ENCODE measurements around the gene SLC4A1AP. TPM values are rescaled to one million over a fixed set of nuclear protein-coding genes. Genes with fewer than 3 reads are reported as not detected.

The SLC4A1AP gene
- total and polyA plus RNA-seq, 9 of the 15 experiments (the other 6 are each of a cell fraction or from before 2014, with no cell fraction given) = 8.1 to 40.5 (median 35.3) TPM

DNA sequence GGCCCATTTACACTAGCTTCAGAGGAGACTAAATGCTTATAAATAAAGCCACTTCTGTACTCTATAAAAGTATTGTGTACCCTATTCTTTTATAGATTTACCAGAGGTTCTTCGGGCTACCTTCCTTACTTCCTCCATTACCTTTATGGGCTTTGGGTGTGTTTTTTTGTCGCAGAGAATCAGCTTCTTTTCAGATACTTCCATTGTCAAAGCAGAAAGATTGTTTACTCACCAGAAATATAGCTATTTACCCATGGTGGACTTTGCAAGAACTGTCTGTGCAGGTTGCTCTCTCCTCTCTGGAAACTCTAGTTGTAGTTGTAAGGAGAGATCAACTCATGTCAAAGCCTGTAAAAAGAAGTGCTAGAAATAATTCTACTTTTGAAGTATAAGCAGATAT lies 49.7 kb upstream of the SLC4A1AP start (continued):
- TF ChIP-seq RB1 (IDR thresholded peaks at IDR 0.05; ENCODE audit: low read depth) (no peak), SNIP1 (IDR thresholded peaks at IDR 0.05; ENCODE audit: low read depth) (no peak), KHSRP (IDR thresholded peaks at IDR 0.05) (no peak), ZFP36 (IDR thresholded peaks at IDR 0.05; ENCODE audit: low read depth, low read length, partially characterized antibody) (no peak)
- TF ChIP-seq, protein P1, sequence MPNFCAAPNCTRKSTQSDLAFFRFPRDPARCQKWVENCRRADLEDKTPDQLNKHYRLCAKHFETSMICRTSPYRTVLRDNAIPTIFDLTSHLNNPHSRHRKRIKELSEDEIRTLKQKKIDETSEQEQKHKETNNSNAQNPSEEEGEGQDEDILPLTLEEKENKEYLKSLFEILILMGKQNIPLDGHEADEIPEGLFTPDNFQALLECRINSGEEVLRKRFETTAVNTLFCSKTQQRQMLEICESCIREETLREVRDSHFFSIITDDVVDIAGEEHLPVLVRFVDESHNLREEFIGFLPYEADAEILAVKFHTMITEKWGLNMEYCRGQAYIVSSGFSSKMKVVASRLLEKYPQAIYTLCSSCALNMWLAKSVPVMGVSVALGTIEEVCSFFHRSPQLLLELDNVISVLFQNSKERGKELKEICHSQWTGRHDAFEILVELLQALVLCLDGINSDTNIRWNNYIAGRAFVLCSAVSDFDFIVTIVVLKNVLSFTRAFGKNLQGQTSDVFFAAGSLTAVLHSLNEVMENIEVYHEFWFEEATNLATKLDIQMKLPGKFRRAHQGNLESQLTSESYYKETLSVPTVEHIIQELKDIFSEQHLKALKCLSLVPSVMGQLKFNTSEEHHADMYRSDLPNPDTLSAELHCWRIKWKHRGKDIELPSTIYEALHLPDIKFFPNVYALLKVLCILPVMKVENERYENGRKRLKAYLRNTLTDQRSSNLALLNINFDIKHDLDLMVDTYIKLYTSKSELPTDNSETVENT (CRISPR knock-in tag; IDR thresholded peaks at IDR 0.05) = no peak
- TF ChIP-seq, protein P2, sequence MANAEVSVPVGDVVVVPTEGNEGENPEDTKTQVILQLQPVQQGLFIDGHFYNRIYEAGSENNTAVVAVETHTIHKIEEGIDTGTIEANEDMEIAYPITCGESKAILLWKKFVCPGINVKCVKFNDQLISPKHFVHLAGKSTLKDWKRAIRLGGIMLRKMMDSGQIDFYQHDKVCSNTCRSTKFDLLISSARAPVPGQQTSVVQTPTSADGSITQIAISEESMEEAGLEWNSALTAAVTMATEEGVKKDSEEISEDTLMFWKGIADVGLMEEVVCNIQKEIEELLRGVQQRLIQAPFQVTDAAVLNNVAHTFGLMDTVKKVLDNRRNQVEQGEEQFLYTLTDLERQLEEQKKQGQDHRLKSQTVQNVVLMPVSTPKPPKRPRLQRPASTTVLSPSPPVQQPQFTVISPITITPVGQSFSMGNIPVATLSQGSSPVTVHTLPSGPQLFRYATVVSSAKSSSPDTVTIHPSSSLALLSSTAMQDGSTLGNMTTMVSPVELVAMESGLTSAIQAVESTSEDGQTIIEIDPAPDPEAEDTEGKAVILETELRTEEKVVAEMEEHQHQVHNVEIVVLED (CRISPR knock-in tag; IDR thresholded peaks at IDR 0.05) = no peak

DNA sequence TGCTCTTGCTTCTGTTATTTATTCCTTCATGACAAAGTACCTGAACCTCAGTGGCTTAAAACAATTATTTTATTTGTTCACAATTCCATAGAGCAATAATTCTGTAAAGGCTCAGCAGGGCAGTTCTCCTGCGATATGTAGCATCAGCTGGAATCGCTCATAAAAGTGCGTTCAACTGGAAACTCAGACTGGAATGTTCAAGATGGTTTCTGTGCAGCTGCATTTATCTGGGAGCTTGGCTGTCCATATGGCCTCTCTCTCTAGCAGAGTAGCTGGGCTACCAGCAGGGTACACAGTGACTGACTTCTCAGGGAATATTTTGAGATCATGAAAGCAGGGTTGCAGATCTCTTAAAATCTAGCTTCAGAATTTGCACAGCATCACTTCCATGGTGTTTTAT lies 48.4 kb upstream of the SLC4A1AP start:
- no TSS peak for BruUV-seq (replicated peaks)
- no peaks in the 10 kb centered on the region for H4K20me1 ChIP-seq (replicated peaks; ENCODE audit: control insufficient read depth, insufficient read depth, low read length)
- FAIRE-seq (no peak), ATAC-seq (no peak), DNase-seq (ENCODE audit: extremely low read depth in 1 of 4, low spot score in 3 of 4) (no peak)
- no peaks in the 10 kb centered on the region for H3K9me1 ChIP-seq (ENCODE audit: control insufficient read depth, insufficient read depth, low read length)
- in situ Hi-C loops (cut with MboI) (no loop called here), intact Hi-C loops (cut with micrococcal nuclease) (no loop called here)
- no peak overlapping the region for H2AFZ ChIP-seq (ENCODE audit: low read depth, low read length)
- peaks cover 83% of the 10 kb centered on the region for H3K36me3 ChIP-seq (ENCODE audit: control insufficient read depth, insufficient read depth, low read length)
- CTCF ChIA-PET (ENCODE audit: low intra/inter-chr PET ratio) = no interaction called here
- no peaks in the 10 kb centered on the region for H3K9me3 ChIP-seq (replicated peaks; ENCODE audit: control insufficient read depth, insufficient read depth, low read depth, low read length)
- no peak for TF ChIP-seq NR1H2 (CRISPR knock-in tag; IDR thresholded peaks at IDR 0.05)
- TF ChIP-seq CSDE1 (IDR thresholded peaks at IDR 0.05) = no peak
- TF ChIP-seq ZBED1 (IDR thresholded peaks at IDR 0.05) = no peak
- TF ChIP-seq TGIF2 (CRISPR knock-in tag; IDR thresholded peaks at IDR 0.05) = no peak
- no peak for TF ChIP-seq BRF1 (IDR thresholded peaks at IDR 0.05; ENCODE audit: borderline replicate concordance, extremely low read depth, insufficient read length)
- no peak for TF ChIP-seq NR3C1 (CRISPR knock-in tag; IDR thresholded peaks at IDR 0.05)
- TF ChIP-seq ZNF644 (tag; IDR thresholded peaks at IDR 0.05; ENCODE audit: low read depth) = no peak
- no peak for TF ChIP-seq BDP1 (IDR thresholded peaks at IDR 0.05; ENCODE audit: insufficient read depth, insufficient read length)
- TF ChIP-seq, protein P3, sequence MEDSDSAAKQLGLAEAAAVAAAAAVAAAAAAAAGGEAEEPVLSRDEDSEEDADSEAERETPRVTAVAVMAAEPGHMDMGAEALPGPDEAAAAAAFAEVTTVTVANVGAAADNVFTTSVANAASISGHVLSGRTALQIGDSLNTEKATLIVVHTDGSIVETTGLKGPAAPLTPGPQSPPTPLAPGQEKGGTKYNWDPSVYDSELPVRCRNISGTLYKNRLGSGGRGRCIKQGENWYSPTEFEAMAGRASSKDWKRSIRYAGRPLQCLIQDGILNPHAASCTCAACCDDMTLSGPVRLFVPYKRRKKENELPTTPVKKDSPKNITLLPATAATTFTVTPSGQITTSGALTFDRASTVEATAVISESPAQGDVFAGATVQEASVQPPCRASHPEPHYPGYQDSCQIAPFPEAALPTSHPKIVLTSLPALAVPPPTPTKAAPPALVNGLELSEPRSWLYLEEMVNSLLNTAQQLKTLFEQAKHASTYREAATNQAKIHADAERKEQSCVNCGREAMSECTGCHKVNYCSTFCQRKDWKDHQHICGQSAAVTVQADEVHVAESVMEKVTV (CRISPR knock-in tag; IDR thresholded peaks at IDR 0.05) = no peak
- peaks cover 2% of the 10 kb centered on the region; the same call in 1 of the 3 replicates for H3K79me2 ChIP-seq (ENCODE audit: control insufficient read depth, insufficient read depth, low read length)
- POLR2A ChIA-PET = interaction anchor here (0.5 kb wide), 1 partner anchor 10 kb away, joined by 3 read pairs; no protein-coding TSS in a partner anchor
- H3K27me3 ChIP-seq (ENCODE audit: control insufficient read depth in 2 of 2, insufficient read depth in 2 of 2, low read length in 2 of 2) = no peaks in the 10 kb centered on the region
- H3K4me2 ChIP-seq (ENCODE audit: insufficient read depth, low read length) = no peak overlapping the region
- no peak overlapping the region for H3K9ac ChIP-seq (ENCODE audit: insufficient read depth in 1 of 2, low read depth in 2 of 2, low read length in 2 of 2)
- H3K4me3 ChIP-seq = no peak overlapping the region
- H3K27ac ChIP-seq (ENCODE audit: extremely low read depth, low read depth, low read length) = no peak overlapping the region
- WGBS (ENCODE audit: insufficient coverage, low coverage, missing lambda C conversion rate) = 92% methylated on average over 3 of the region's 3 CpGs
- no peaks in the 10 kb centered on the region for H3K4me1 ChIP-seq (replicated peaks in 1 of 2; ENCODE audit: control insufficient read depth in 2 of 2, insufficient read depth in 2 of 2, low read length in 2 of 2)
